NCI-H460 (cell line): ENCODE results near the gene GFY. TPM values are rescaled to one million over a fixed set of nuclear protein-coding genes. Genes with fewer than 3 reads are reported as not detected.

Source experiments
- DNase-seq: peaks from one replicate; pipeline ENCODE4 v3.0.0-alpha.2; 2016; ENCODE audit warnings: low read depth; ENCODE audit errors: extremely low read depth
- total RNA-seq: library from RNA; depleted of rRNA; stranded (reverse); fragments of >200 nt; shearing (Covaris generic); gene quantifications from 2 replicates; pipeline ENCODE4 v1.2.3, GENCODE V29; 2014

GFY gene
- total RNA-seq, 1 experiment from 2014 or later: not detected

DNA sequence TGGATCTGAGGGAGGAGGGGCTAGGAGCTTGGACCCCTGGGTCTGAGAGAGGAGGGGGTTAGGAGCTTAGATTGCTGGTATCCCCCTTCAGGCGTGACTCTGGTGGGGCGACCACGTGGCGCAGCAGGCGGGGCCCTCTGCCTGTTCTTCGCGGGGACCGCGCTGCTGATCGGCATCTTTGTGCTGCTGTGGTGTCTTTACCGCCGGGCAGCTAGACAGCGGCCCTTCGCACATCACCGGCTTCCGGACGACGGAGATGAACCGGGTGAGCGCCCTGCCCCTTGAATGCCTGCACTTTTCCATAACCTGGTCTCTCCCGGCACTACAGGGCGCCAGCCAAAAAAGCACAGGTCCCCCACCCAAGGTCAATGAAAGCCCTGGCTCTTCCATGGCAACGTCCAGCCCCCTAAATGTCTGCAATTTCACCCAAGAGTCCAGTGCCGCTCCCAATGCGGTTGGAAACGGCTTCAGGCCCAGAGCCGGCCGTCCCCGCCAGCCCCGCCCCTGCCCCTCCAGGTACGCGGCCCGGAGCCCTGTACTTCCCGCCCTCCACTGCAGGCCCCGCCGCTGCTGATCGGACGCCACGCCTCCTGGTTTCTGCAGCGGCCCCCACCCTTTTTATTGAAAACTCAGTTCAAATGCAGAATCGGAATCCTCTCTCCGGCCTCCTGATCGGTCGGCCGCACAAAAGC is 2.8 kb downstream of the GFY start:
- no peak for DNase-seq

DNA sequence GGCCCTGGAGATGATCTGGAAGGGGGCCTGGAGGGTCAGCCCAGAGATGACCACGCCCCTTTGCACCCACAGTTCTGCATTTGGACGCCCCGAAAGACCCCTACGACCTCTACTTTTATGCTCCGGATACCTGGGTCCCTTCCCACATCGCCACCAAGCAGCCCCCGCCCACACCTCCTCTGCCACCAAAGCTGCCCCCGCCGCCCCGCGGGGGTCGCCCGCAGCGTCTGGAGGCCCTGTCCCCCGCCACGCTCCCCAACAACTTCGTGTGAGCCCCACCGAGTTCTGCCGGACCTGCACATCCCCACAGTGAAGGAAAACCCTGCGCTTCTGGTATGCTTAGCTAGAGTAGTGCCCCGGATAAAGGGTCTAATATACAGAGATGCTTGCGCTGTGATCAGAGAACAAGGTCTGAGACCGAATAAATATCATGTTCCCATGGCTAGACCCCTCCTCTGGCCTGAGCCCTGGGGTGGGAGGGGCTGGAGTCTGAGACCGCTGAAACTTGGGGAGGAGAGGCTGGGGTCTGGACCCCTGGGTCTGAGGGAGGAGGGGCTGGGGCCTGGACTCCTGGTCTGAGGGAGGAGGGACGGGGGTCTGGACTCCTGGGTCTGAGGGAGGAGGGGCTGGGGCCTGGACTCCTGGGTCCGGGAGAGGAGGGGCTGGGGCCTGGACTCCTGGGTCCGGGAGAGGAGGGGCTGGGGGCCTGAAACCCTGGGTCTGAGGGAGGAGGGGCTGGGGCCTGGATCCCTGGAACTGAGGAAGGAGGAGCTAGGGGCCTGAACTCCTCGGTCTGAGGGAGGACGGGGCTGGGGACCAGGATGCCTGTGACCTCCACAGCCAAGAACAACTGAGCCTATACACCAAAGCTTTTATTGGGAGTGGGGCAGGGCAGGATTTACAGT is 3.6 kb downstream of the GFY start:
- DNase-seq: no peak

DNA sequence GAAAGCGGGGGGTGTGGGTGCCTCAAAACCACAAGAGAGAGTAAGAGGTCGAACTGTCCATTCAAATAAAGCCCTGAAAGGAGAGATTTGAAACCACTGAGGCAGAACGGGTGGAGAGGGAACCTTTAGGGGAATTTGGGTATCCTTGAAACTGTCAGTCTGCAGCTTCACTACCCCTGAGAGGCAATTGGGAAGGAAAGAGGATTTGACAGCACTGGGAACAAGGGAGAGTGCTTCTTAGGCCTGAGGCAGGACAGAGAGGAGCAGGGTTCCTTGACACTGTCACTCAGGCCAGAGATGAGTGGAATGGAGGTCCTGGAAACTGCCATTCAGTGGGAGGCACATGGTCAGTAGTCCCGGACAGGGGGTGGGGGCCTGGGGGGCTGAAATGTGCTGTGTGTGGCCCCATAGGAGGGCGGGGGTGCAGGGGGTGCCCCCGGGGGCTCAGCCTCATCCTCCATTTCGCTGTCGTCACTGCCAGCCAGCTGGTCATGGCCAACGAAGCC is 5.0 kb downstream of the GFY start:
- no peak for DNase-seq

DNA sequence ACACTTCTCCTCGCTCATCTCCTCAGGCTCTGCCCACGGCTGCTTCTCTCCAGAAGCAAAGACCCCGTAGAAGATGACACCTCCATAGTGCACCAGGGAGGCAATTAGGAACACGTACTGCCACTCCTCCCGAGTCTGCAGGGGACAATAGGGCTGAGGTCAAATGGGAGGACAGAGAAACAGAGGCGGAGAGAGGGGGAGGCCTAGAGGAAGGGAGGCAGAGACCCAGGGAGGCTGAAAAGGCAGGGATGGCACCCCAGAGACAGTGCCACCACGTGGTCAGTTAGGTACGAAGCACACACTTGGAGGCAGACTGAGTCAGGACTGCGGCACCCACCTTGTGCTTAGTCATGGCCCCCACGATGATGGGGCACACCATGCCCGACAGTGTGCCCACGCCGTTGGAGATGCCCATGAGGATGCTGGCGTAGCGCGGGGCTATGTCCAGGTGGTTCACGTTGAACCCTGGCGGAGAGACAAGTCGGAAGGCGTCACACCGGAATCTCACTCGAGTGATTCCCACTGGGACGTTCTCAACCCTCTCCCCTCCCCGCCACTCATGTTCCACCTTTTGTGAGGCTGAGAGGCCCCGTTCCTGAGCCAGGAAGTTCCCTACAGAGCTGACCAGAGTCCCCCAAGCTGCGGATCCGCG is 5.6 kb downstream of the GFY start:
- DNase-seq: no peak

DNA sequence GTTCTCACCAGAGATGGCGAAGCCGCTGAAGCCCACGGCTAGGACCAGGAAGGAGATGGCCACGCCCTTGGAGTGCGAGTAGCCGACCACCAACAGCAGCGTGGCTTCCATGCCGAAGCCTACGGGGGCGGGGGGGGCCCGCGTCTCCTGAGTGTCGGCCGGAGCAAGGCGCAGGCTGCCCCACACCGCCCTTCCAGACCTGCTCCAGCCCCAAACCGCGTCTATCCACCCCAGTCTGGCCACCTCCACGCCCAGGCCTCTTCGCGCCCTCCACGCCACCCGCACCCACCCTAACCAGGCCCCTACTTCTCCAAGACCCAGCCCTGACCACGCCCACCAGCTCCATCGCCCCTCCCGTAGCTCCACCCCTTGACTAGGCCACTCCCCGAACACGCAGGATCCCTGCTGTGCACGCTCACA is 6.2 kb downstream of the GFY start:
- no peak for DNase-seq

DNA sequence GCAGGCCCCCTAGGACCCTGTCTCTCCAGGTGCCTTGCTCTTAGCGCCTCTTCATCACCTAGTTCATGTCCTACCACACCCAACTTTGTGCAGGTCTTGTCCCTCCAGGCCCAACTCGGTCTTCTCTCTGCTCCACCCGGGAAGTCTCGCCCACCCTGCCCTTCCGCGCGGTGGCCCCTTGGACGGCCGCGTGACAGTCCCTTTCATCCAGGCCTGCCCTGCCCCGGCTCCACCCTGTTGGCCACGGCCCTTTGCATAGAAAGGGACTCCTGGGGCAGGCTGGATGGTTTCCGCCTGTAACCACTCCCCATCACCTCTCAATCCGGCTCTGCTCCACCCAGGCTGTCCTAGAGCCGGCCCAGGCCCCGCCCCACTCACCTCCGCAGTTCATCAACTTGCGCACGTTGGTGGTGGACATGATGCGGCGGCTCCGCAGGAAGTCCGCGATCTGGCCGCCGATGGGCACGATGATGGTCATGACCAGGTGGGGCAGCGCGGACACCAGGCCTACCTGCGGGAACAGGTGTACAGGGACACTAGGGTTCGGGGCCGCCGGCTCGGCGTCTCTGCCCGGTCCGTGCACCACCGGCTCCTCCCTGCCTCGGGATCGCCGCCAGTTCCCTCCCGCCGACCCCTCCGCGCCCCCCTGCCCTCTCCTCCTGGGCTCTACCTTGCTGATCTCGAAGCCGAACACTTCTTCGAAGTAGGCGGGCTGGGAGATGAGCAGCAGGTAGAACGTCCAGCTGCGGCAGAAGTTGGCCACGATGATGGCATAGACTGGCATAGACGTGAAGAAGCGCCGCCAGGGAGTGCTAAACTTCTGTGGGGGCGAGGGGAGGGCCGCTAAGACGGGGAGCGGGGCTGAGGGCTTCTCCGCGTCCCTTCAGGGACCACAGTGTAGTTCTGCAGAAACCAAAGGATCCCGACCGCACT is 7.2 kb downstream of the GFY start:
- DNase-seq: no peak

DNA sequence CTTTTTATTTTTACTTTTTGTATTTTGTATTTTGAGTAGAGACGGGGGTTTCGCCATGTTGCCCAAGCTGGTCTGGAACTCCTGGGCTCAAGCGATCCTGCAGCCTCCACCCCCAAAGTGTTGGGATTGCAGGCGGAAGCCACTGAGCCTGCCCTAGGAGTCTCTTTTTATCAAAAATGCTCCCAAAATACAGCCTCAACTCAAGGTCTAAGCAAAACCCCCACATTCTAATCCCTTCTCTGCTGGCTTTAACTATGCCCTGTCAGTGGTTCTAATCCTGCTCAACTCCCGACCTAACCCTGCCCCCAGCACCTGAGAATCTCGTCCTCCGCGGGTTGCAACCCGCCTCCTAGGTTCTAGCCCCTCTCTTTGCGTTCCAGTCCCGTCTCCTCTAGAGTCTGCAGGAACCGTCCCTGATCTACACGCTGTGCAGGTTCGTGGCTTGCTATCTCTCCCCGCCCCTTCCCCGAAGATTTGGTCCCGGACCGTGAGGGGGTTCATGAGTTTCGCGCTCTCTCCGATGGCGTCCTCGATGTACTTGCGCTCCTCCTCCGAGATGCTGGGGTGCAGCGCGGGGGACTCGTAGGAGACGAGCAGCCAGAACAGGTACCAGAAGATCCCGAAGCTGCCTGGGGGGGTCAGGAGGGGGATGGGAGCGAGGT is 8.2 kb downstream of the GFY start:
- DNase-seq: no peak

DNA sequence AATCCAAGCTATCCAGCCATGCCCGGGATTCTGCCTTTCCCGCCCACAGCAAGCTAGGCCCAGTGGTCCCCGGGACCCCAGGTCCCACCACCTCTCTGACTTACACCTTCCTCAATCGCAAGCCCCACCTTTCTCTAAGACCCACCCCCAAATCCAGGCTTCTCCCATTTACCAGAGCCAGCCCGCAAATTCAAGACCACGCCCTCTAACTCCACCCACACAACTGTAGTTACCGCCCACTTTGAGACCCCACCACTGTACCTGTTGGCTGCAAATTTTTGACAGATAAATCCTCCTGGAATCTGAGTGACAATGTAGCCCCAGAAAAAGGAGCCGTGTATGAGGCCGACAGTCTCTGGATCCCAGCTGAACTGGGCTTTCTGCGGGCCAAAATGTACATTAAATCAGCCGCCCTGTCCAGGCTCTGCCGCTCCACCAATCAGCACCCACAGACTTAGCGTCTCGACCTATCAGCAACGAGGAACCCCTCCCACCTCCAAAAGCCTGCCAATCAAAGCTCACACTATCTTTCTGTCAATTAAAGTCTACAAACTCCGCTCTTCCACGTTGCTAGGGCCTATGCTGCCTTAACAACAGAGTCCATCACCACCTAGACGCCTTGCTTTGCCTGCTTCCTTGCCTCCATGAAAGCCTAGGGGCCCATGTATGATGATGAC is 9.9 kb downstream of the GFY start:
- DNase-seq: no peak

DNA sequence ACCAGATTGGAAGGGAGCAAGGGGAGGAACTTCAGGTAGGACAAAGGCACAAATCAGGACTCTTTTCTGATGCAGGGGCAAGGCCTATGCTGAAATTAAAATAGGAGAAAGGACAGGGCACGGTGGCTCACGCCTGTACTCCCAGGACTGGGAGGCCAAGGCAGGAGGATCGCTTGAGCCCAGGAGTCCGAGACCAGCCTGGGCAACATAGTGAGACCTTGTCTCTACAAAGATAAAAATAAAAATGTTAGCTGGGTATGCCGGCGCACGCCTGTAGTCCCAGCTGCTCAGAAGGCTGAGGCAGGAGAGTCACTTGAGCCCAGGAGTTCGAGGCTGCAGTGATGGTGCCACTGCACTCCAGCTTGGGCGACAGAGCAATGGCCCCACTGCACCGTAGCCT is 10.5 kb downstream of the GFY start:
- no peak for DNase-seq

DNA sequence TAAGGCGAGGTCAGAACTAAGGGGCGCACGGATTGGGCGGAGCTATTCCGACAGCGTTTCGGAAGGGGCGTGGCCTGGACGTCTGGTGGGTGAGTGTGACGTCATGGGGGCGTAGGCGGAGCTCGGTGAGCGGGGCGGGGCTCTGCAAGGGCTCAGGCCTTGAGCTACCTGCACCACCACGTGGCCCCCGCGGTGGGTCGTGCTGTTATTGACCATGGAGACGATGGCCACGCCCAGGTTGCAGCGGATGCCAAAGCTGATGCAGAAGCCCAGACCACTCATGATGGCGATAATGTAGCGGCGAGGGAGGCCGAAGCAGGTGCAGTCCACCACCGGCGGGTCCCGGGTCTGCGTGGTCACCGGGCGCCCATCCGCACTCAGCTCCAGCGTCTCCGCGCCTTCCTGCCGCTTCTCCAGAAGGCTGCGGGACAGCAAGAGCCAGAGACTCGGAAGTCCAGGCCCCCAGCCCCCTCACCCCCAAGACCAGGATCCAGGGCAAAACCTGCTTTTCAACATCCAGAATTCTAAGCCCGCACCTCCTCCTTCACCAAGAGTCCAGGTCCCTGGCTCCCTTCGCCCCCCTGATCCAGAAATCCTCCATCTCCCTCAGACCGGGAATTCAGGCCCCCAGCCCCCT is 11.3 kb downstream of the GFY start:
- DNase-seq: no peak

DNA sequence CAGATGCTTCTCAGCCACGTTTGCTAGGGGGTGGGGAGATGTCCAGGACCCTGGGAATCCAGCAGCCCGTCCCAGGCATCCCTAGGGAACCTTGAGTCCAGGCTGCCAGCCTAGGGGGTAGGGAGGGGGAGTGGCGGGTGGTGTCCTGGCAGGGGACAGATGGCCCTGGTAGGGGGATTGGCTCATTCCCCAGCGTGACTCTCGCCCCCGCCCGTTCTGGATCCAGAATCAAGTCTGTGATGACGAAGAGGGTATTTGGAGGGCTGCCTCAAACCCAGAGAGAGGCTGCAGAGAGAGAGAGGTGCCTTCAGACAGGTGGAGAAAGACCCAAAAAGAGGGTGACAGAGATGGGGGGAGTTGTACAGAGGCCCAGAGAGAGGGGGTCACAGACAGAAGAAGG is 12.0 kb downstream of the GFY start:
- no peak for DNase-seq

DNA sequence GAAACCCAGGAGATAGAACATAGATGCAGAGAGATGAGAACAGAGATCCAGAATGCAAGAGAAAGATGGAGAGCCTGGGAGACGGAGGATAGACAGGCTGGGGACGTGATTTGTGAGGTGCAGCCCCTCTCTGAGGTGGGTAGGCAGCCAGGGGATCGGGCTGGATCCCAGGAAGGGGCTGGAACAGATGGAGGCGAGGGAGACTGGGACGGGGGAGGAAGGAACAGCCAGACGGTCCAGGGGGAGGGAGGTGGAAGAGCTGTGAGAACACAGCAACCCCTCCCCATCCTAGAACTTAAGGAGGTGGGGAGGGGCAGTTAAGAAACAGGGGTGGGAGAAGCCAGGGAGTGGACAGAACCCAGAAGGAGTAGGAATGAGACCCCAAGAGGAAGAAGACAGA is 13.1 kb downstream of the GFY start:
- no peak for DNase-seq

DNA sequence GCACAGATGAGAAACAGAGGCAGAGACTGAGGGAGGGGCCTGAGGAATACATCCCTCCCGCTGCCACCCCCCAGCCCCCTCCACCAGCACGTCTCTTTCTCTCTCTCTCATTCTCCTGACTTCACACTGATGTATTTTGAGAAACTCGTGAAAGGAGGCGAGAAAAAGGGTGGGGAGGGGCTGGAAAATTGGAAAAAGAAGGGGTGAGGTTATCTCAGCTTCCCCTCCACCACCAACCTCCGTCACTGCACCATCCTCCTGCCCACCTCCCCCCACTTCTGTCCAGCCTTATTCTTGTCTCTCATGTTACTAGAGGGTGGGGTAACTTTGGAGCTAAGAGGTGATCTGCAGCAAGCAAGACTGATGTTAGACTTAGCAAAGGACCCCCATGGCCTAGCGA is 14.6 kb downstream of the GFY start:
- DNase-seq: no peak

DNA sequence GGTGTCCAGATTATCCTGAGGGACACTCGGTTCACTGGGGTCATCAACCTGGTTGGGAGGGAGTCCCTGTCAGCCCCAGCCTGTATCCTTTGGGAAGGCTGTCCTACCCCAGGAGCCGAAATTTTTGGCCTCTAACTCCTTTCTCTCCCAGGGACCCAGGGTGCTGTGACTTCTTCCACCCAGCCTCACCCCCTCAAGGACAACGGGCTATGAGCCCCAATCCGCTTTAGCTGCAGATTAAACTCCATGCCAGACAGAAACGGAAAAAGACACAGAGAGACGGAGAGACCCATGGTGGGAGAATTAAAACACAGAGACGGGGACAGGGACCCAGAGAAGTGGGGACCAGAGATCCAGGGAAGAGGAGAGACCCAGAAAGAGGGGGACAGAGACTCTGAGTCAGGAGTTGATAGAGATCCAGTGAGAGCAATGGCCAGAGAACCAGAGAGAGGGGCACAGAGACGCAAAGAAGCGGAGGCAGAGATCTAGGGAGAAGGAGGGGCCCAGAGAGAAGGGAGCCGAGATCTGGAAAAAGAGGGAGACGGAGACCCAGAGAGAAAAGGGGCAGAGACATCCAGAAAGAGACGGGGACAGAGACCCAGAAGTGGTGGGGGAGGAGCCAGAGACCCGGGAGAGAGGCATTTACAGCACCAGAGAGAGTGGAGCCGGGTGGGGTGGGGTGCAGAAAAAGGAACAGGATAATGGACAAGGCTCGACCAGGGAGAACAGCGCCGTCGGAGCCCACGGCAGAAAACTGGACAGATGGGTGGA is 15.4 kb downstream of the GFY start:
- no peak for DNase-seq

DNA sequence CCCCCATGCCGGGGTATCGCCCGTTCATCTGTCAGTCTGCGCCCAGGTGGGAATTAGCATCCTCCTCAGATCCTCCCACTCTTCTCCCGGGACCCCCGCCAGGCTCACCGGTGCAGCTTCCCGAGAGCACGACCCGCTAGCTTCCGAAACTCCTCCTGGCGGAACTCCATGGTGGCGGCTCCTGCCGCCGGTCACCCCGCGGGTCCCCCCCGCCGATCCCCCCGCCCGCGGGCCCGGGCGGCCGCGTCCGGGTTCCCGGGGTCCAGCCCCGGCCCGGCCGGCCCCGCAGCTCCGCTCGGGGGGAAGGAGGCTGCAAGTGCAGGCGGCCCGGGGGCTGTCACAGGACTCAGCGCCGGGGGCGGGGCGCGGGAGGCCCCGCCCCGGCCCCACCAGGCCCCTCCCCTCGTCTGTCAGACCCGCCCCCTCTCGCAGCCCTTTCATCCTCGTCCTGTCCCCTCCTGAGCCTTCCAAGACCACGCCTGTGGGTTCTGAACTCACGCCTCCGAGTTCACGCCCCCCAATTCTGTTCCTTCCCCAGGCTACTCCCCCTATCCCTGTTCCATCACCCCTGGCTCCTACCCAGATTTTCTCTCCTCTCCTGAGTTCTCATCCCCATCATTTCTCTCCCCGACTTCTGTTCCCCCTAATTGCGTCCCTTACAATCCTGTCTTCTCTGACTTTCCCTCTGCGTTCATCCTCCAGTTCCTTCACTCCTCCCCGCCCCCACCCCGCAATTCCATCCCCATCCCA is 16.2 kb downstream of the GFY start, which contains the start of gene SLC17A7:
SLC17A7 (minus strand) TSS at position 318 of the 750 bp plus-strand sequence; CDS start at position 170, 148 bp downstream.
- no peak for DNase-seq

DNA sequence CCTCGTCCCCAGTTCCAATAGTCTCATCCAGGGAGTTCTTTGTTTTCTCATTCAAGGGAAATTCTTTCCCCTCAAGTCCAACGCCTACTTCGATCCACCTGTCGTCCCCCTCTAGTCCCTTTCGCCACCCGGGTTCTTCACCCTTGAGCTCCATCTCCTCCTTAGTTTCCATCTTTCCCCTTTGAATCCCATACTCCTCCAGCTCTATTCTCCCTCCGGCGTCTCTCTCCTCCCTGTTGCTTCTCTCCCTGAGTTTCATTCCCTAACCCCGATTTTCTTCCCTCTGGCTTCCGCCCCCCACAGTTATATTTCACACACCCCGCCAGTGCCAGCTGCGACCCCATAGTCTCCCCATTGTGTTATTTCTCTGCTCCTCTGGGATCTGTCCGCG is 16.8 kb downstream of the GFY start:
- DNase-seq: no peak

DNA sequence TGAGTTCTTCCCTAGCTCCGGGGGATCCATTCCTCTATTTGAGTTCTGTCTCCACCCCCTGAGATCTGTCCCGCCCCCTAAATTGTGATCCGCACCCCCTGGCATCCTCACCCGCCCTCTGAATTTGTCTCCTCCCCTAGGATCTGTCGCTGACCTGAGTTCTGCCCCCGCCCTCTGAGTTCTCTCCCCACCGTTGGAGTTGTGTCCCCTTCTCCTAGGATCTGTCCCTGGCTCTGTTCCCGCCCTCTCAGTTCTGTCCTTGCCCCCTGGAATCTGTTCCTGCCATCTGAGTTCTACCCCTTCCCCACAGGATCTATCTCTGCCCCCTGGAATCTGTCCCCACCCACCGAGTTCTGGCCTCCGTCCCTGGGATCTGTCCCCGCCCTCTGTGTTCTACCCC is 17.2 kb downstream of the GFY start:
- DNase-seq: no peak
